ENCODE results near the gene PLAGL2.

PLAGL2 gene

GRCh38 chr20:32168184-32168910 is 39.2 kb downstream of the PLAGL2 start:
- H3K36me3 ChIP-seq (ENCODE audit: insufficient read depth, low read length): peaks cover 33% of the 10 kb centered on the region
- H3K27me3 ChIP-seq (ENCODE audit: insufficient read depth, low read length): no peaks in the 10 kb centered on the region
- no peak overlapping the region for H3K27ac ChIP-seq (ENCODE audit: low read depth, low read length)
- no peak overlapping the region for H3K9ac ChIP-seq (ENCODE audit: low read depth, low read length)
- no peak overlapping the region for H3K4me3 ChIP-seq (ENCODE audit: low read length)
- WGBS: 94% methylated on average over 2 of the region's 2 CpGs
- H3K9me3 ChIP-seq (ENCODE audit: insufficient read depth, low read depth, low read length): no peaks in the 10 kb centered on the region
- H3K4me1 ChIP-seq (ENCODE audit: insufficient read depth, low read length): peaks cover 9% of the 10 kb centered on the region

- H3K9me3 ChIP-seq (ENCODE audit: insufficient read depth, low read depth, low read length): no peaks in the 10 kb centered on the region
- peaks cover 38% of the 10 kb centered on the region for H3K36me3 ChIP-seq (ENCODE audit: insufficient read depth, low read length)
- H3K27ac ChIP-seq (ENCODE audit: low read depth, low read length): no peak overlapping the region
- H3K4me1 ChIP-seq (ENCODE audit: insufficient read depth, low read length): peaks cover 9% of the 10 kb centered on the region
- 100% methylated on average over 1 of the region's 4 CpGs for WGBS
- H3K9ac ChIP-seq (ENCODE audit: low read depth, low read length): no peak overlapping the region
- H3K4me3 ChIP-seq (ENCODE audit: low read length): no peak overlapping the region
- H3K27me3 ChIP-seq (ENCODE audit: insufficient read depth, low read length): no peaks in the 10 kb centered on the region
Observed at GRCh38 chr20:32167552-32167951, 40.0 kb downstream of the PLAGL2 start.

- H3K36me3 ChIP-seq (ENCODE audit: insufficient read depth, low read length): peaks cover 54% of the 10 kb centered on the region
- no peaks in the 10 kb centered on the region for H3K27me3 ChIP-seq (ENCODE audit: insufficient read depth, low read length)
- no peaks in the 10 kb centered on the region for H3K9me3 ChIP-seq (ENCODE audit: insufficient read depth, low read depth, low read length)
- WGBS: 93% methylated on average over 8 of the region's 8 CpGs
- no peak overlapping the region for H3K9ac ChIP-seq (ENCODE audit: low read depth, low read length)
- no peak overlapping the region for H3K4me3 ChIP-seq (ENCODE audit: low read length)
- H3K27ac ChIP-seq (ENCODE audit: low read depth, low read length): no peak overlapping the region
- H3K4me1 ChIP-seq (ENCODE audit: insufficient read depth, low read length): peaks cover 9% of the 10 kb centered on the region
Observed at GRCh38 chr20:32165836-32166545, 41.6 kb downstream of the PLAGL2 start.

GRCh38 chr20:32164984-32165735 is 42.4 kb downstream of the PLAGL2 start:
- 94% methylated on average over 21 of the region's 21 CpGs for WGBS
- H3K4me3 ChIP-seq (ENCODE audit: low read length): no peak overlapping the region
- H3K9me3 ChIP-seq (ENCODE audit: insufficient read depth, low read depth, low read length): no peaks in the 10 kb centered on the region
- peaks cover 60% of the 10 kb centered on the region for H3K36me3 ChIP-seq (ENCODE audit: insufficient read depth, low read length)
- H3K4me1 ChIP-seq (ENCODE audit: insufficient read depth, low read length): peaks cover 9% of the 10 kb centered on the region
- H3K27ac ChIP-seq (ENCODE audit: low read depth, low read length): no peak overlapping the region
- no peaks in the 10 kb centered on the region for H3K27me3 ChIP-seq (ENCODE audit: insufficient read depth, low read length)
- H3K9ac ChIP-seq (ENCODE audit: low read depth, low read length): no peak overlapping the region

GRCh38 chr20:32163951-32164350 is 43.6 kb downstream of the PLAGL2 start:
- Histone ChIP-seq H3K4me1 (ENCODE audit: insufficient read depth, low read length) (peaks cover 9% of the 10 kb centered on the region), H3K4me3 (ENCODE audit: low read length) (no peak overlapping the region), H3K9ac (ENCODE audit: low read depth, low read length) (no peak overlapping the region), H3K36me3 (ENCODE audit: insufficient read depth, low read length) (peaks cover 72% of the 10 kb centered on the region), H3K27me3 (ENCODE audit: insufficient read depth, low read length) (no peaks in the 10 kb centered on the region), H3K9me3 (ENCODE audit: insufficient read depth, low read depth, low read length) (no peaks in the 10 kb centered on the region), H3K27ac (ENCODE audit: low read depth, low read length) (no peak overlapping the region)
- 96% methylated on average over 4 of the region's 5 CpGs for WGBS

- Histone ChIP-seq H3K4me3 (ENCODE audit: low read length) (no peak overlapping the region), H3K9ac (ENCODE audit: low read depth, low read length) (no peak overlapping the region), H3K9me3 (ENCODE audit: insufficient read depth, low read depth, low read length) (no peaks in the 10 kb centered on the region), H3K27ac (ENCODE audit: low read depth, low read length) (no peak overlapping the region), H3K4me1 (ENCODE audit: insufficient read depth, low read length) (no peaks in the 10 kb centered on the region), H3K36me3 (ENCODE audit: insufficient read depth, low read length) (peaks cover 86% of the 10 kb centered on the region), H3K27me3 (ENCODE audit: insufficient read depth, low read length) (no peaks in the 10 kb centered on the region)
- 94% methylated on average over 3 of the region's 3 CpGs for WGBS
Observed at GRCh38 chr20:32162351-32162750, 45.2 kb downstream of the PLAGL2 start.

- 96% methylated on average over 5 of the region's 5 CpGs for whole genome bisulfite sequencing
- no peak overlapping the region for H3K4me3 ChIP-seq (ENCODE audit: low read length)
- no peaks in the 10 kb centered on the region for H3K4me1 ChIP-seq (ENCODE audit: insufficient read depth, low read length)
- H3K9ac ChIP-seq (ENCODE audit: low read depth, low read length): no peak overlapping the region
- no peaks in the 10 kb centered on the region for H3K27me3 ChIP-seq (ENCODE audit: insufficient read depth, low read length)
- peaks cover 78% of the 10 kb centered on the region for H3K36me3 ChIP-seq (ENCODE audit: insufficient read depth, low read length)
- no peak overlapping the region for H3K27ac ChIP-seq (ENCODE audit: low read depth, low read length)
- no peaks in the 10 kb centered on the region for H3K9me3 ChIP-seq (ENCODE audit: insufficient read depth, low read depth, low read length)
Observed at GRCh38 chr20:32160341-32160740, 47.2 kb downstream of the PLAGL2 start.

GRCh38 chr20:32159766-32160221 is 47.7 kb downstream of the PLAGL2 start:
- Histone ChIP-seq H3K4me1 (ENCODE audit: insufficient read depth, low read length) (no peaks in the 10 kb centered on the region), H3K9ac (ENCODE audit: low read depth, low read length) (no peak overlapping the region), H3K27ac (ENCODE audit: low read depth, low read length) (no peak overlapping the region), H3K4me3 (ENCODE audit: low read length) (no peak overlapping the region), H3K27me3 (ENCODE audit: insufficient read depth, low read length) (no peaks in the 10 kb centered on the region), H3K36me3 (ENCODE audit: insufficient read depth, low read length) (peaks cover 72% of the 10 kb centered on the region), H3K9me3 (ENCODE audit: insufficient read depth, low read depth, low read length) (no peaks in the 10 kb centered on the region)
- WGBS: 91% methylated on average over 5 of the region's 5 CpGs

GRCh38 chr20:32158943-32159660 is 48.4 kb downstream of the PLAGL2 start:
- no peaks in the 10 kb centered on the region for H3K27me3 ChIP-seq (ENCODE audit: insufficient read depth, low read length)
- H3K9me3 ChIP-seq (ENCODE audit: insufficient read depth, low read depth, low read length): no peaks in the 10 kb centered on the region
- H3K4me3 ChIP-seq (ENCODE audit: low read length): no peak overlapping the region
- no peak overlapping the region for H3K9ac ChIP-seq (ENCODE audit: low read depth, low read length)
- H3K36me3 ChIP-seq (ENCODE audit: insufficient read depth, low read length): peaks cover 66% of the 10 kb centered on the region
- 97% methylated on average over 4 of the region's 4 CpGs for WGBS
- no peak overlapping the region for H3K27ac ChIP-seq (ENCODE audit: low read depth, low read length)
- H3K4me1 ChIP-seq (ENCODE audit: insufficient read depth, low read length): no peaks in the 10 kb centered on the region

- WGBS: 96% methylated on average over 11 of the region's 11 CpGs
- no peak overlapping the region for H3K27ac ChIP-seq (ENCODE audit: low read depth, low read length)
- peaks cover 69% of the 10 kb centered on the region for H3K36me3 ChIP-seq (ENCODE audit: insufficient read depth, low read length)
Observed at GRCh38 chr20:32158351-32158750, 49.2 kb downstream of the PLAGL2 start.

More at GRCh38 chr20:32158351-32158750, 49.2 kb downstream of the PLAGL2 start:
- Histone ChIP-seq H3K27me3 (ENCODE audit: insufficient read depth, low read length) (no peaks in the 10 kb centered on the region), H3K9me3 (ENCODE audit: insufficient read depth, low read depth, low read length) (no peaks in the 10 kb centered on the region), H3K9ac (ENCODE audit: low read depth, low read length) (no peak overlapping the region), H3K4me3 (ENCODE audit: low read length) (no peak overlapping the region), H3K4me1 (ENCODE audit: insufficient read depth, low read length) (no peaks in the 10 kb centered on the region)
